ENCODE data around the gene SYTL1. TPM values are rescaled to one million over a fixed set of nuclear protein-coding genes. Genes with fewer than 3 reads are reported as not detected.
A peak's percentile ranks its signal among the peaks of the same experiment; 100 is the strongest.

SYTL1 gene
- total RNA-seq, 1 donor from 2014 or later, result 3.5 TPM

DNA sequence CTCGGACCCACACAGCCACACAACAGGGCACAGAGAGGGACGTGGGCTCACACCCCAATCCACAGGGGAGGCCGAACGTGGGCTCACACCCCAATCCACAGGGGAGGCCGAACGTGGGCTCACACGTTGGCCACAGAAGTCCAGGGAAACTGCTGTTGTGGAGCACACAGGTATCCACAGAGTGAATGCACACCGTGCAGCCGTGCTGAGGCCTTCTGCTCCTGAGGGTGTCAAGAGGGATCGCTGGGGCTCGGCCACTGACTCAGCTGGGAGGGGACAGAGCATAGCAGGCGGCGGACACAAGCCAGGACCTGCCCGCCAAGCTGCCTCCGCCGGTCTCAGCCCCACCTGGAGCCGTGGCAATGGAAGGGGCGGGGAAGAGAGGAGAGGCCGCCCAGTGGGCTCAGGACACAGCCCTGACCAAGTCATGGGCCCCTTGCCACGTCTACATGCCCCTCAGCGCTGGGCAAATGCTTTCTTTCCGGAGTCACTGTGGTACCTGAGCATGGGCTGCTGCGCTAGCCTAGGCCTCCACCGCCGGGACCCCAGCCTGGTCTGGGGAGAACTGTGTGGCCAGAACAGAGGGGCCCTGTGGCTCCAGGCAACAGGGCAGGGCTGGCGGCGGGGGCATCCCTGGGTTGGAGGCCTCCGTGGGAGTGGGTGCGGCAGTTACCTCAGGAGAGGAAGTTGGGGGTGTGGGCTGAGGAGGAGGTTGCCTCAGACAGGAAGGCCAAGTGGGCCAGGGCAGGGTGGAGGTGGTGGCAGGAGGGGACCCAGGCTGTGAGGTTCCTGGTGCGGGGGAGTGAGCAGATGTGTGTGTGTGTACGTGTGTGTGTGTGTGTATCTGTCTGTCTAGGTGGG lies 1.2 kb downstream of the SYTL1 start:
- ATAC-seq (peak; percentile 13), DNase-seq (ENCODE audit: low spot score) (no peak)
- intact Hi-C loops (cut with DNase I), result no loop called here

DNA sequence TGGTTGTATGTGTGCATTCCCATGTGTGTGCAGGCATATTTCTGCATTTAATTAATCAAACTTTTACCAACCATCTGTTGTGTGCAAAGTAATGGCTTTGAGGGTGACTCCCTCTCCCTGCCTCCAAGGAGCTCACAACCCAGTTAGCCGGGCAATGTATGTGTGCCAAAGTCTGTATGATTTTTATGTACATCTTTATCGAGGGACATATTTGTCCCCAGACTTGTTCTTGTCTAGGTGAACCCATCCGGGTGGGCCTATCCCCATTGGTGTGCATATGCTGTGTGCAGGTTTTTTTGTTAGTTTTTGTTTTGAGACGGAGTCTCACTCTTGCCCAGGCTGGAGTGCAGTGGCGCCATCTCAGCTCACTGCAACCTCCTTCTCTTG lies 1.8 kb downstream of the SYTL1 start:
- DNase-seq (ENCODE audit: low spot score), result no peak
- ATAC-seq, result no peak
- intact Hi-C loops (cut with DNase I), result no loop called here

DNA sequence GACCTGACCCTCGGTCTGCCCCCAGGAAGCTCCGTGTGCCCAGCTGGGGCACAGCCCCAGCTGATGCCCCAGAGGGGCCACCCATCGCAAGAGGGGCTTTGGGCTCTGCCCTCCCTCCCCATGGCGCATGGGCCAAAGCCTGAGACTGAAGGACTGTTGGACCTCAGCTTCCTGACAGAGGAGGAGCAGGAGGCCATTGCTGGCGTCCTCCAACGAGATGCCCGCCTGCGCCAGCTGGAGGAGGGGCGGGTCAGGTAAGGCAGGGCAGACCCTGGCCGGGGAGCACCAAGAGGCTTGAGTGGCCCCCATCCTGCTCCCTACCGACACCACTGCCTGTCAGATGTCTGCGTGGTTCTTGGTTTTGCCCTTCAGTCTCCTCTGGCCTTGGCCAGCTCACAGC lies 3.5 kb downstream of the SYTL1 start:
- ATAC-seq (no peak), DNase-seq (ENCODE audit: low spot score) (no peak)
- intact Hi-C loops (cut with DNase I), result no loop called here

DNA sequence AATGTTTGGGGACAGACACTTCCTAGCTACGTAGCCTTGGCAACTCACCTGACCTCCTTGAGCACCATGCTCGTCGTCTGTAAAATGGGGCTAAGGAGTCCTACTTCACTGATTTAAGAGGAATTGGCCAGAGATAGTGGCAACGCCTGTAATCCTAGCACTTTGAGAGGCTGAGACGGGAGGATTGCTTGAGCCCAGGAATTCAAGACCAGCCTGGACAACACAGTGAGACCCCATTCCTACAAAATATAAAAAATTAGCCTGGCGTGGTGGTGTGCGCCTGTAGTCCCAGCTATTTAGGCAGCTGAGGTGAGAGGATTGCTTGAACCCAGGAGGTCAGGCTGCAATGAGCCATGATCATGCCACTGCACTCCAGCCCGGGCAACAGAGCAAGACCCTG lies 4.5 kb downstream of the SYTL1 start:
- intact Hi-C loops (cut with DNase I), result no loop called here
- DNase-seq (ENCODE audit: low spot score) (no peak), ATAC-seq (no peak)

DNA sequence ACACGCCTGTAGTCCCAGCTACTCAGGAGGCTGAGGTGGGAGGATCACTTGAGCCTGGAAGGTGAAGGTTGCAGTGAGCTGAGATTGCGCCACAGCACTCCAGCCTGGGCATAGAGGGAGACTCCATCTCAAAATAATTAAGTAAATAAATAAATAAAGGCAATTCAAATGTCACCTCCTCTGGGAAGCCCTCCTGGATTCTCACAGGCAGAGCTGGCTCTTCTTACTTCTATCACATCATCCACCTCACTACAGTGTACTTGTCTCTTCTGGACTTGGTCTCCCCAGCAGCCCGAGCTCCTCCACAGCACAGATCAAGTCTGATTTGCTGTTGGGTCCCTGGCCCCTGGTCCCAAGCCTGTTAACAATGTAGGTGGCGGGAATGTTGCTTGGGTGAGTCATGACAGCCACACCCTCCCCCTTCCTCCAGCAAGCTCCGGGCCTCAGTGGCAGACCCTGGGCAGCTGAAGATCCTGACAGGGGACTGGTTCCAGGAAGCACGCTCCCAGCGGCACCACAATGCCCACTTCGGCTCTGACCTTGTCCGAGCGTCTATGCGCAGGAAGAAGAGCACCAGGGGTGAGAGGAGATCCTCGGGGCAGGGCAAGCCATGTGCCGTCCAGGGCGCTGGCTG lies 5.3 kb downstream of the SYTL1 start:
- DNase-seq (ENCODE audit: low spot score), result no peak
- intact Hi-C loops (cut with DNase I), result no loop called here

DNA sequence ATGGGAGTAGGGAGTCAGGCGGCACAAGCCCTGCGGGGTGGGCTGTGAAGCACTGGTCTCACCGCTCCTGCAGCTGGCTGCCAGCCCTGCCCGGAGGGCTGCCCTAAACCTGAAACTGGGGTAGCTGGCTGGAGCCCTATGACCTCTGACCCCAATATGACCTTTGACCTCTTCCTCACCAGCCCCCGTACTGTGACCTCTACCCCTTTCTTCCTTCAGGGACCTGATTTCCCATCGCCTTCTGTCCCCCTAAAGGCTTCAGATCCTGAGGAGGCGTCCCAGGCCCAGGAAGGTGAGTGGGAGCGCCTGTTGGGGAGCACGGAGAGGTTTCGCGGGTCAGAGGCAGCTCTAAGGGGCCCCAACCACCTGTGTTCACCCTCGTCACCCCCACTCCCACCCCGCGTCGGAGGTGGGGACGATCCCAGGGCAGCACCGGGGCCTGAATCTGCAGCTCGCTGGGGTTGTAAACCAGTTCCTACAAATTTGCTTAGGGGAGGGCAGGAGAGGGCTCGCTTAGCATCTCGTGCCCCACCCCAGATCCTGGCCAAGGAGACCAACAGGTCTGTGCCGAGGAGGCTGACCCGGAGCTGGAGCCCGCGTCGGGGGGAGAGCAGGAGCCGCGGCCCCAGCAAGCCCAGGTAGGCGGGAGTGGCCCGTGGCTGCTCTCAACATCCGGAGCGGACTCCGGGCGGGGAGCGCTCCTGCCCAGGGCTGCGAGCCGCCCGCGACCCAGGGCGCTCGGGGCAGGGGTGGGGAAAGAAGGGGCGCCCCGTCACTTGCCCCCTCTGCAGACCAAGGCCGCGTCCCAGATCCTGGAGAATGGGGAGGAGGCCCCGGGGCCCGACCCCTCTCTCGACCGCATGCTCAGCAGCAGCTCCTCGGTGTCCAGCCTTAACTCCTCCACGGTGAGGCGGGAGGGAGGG lies 7.3 kb downstream of the SYTL1 start:
- DNase-seq (ENCODE audit: low spot score) (no peak), ATAC-seq (peak; percentile 23)
- intact Hi-C loops (cut with DNase I), result no loop called here

More for the DNA sequence above, 5.3 kb downstream of the SYTL1 start:
- ATAC-seq, result no peak

DNA sequence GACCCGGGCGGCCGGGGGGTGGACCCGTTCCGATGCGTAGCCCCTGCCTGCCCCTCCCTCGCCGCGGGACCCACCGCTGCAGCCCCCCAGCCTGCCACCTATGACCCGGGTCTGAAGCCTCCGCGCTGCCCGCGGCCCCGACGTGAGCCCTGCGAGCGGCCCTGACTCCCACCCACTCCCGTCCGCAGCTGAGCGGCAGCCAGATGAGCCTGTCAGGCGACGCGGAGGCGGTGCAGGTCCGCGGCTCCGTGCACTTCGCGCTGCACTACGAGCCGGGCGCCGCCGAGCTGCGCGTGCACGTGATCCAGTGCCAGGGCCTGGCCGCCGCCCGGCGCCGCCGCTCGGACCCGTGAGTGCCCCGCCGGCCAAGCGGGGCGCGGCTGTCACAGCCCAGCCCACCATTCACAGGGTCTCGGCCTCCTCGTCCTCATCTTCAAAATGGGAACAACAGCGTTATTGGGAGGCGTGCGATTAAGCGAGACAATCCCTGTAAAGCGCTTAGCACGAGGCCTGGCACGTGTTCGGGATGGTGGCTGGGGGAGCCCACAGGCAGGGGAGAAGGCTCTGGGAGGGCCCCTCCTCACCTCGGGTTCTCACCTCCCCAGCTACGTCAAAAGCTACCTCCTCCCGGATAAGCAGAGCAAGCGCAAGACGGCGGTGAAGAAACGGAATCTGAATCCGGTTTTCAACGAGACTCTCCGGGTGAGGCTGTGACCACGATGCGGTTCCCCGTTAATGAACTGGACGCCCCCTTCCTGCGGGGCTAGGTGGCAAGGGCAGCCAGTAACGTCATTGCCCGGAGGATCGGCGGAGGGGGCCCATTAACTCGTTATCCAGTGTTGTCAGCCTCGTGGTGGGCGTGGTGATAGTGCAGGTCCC lies 8.2 kb downstream of the SYTL1 start:
- DNase-seq (ENCODE audit: low spot score) (no peak), ATAC-seq (peak; percentile 70)
- intact Hi-C loops (cut with DNase I), result no loop called here

DNA sequence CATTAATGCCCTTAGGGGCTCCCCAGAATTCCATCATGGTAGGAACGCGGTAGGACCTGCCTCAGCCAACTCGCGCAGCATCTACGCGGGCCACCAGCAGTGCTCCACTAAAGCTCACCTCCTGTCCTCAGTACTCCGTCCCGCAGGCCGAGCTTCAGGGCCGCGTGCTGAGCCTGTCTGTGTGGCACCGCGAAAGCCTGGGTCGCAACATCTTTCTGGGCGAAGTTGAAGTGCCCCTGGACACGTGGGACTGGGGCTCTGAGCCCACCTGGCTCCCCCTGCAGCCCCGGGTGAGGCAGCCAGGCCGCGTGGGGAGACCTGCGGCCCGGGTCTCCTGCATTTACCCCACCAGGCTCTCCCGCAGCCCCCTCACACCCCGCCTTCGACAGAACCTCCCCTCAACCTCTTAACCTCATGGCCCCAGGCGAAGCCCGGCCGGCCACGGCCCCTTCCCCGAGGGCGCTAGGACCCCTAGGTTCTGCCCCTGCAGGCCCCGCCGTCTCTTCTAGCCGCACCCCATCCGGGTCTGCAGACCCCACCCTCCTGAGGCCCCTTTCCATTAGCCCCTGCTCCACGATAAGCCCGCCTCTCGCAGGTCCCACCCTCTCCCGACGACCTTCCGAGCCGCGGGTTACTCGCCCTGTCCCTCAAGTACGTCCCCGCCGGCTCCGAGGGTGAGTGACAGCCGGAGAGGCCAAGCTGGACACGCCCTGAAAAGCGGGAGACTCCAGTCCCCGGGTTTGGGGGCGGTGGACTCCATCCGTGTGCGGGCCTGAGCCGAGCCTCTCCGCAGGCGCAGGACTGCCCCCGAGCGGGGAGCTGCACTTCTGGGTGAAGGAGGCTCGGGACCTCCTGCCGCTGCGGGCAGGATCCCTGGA lies 9.1 kb downstream of the SYTL1 start:
- no peak for DNase-seq (ENCODE audit: low spot score)
- peak; percentile 47 for ATAC-seq
- intact Hi-C loops (cut with DNase I), result no loop called here

DNA sequence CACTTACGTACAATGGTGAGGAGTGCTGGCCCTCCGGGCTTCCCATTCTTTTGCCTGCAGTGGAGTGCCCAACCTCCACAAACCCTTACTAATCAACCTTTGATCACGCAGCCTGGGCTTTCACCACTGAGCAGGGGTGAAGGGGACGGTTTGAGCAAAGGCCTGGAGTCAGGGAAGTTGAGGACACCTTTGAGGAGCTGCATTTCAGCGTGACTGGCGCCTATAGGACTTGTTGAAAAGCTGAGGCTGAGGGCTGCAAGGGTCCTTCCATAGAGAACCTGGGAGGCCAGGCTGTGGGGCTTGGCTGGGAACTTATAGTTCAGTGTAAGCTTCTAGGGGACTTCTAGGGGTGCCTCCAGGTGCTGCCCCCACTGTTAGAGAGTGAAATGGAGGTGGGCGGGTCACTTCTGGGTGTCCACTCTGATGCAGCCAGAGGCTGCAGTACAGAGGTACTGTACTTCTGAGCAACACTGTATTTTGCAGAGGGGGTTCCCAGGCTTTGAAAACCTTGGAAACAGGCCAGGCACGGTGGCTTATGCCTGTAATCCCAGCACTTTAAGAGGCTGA lies 9.8 kb downstream of the SYTL1 start:
- intact Hi-C loops (cut with DNase I), result no loop called here
- no peak for DNase-seq (ENCODE audit: low spot score)
- ATAC-seq, result no peak

DNA sequence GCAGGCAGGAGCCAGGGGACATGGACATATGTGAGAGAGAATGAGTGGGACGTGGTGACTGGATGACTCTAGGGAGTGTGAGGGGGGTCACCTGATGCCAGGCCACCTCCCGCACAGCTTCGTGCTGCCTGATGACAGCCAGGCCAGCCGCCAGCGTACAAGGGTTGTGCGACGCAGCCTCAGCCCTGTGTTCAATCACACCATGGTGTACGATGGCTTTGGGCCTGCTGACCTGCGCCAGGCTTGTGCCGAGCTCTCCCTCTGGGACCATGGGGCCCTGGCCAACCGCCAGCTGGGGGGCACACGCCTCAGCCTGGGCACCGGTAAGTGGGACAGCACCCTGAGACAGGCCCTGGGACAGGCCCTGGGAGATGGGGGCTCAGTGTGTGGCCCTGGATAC lies 11.3 kb downstream of the SYTL1 start:
- no peak for ATAC-seq
- intact Hi-C loops (cut with DNase I), result no loop called here
- no peak for DNase-seq (ENCODE audit: low spot score)

DNA sequence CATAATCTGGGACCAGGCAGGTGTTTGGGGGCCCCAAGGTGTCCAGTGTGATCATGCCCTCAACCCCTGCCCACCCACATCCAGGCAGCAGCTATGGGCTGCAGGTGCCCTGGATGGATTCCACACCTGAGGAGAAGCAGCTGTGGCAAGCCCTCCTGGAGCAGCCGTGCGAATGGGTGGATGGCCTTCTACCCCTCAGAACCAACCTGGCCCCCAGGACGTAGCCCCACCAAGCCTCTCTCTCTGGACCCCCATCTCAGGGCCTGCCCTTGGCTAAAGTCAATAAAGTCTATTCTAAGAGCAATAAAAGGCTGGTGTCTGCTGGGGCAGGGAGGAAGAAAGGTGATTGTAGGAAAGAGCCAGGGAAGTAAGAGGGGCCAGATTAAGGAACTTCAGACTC lies 11.8 kb downstream of the SYTL1 start:
- intact Hi-C loops (cut with DNase I), result no loop called here
- no peak for ATAC-seq
- DNase-seq (ENCODE audit: low spot score), result no peak

DNA sequence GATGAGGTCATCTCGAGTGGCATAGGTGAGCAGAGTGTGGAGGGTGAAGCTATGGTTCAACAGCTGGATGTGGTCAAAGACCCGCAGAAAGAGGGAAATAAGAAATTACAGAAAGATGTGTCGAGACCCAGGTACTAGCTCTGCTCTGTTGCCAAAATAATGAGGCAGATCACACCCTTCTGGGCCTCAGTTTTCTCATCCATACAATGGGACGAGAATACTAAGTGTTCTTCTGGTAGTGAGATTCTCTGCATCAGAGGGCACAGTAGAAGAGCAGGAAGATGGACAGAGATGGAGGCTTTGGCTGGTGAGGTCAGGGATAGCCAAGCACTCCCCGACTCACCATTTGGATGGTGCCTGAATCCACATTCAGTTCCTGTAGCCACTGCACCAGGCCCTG lies 13.9 kb downstream of the SYTL1 start:
- ATAC-seq (no peak), DNase-seq (ENCODE audit: low spot score) (no peak)
- intact Hi-C loops (cut with DNase I), result loop anchor here (5.0 kb wide), 1 partner anchor 37 kb away; the partner anchor contains the start of gene GPR3

DNA sequence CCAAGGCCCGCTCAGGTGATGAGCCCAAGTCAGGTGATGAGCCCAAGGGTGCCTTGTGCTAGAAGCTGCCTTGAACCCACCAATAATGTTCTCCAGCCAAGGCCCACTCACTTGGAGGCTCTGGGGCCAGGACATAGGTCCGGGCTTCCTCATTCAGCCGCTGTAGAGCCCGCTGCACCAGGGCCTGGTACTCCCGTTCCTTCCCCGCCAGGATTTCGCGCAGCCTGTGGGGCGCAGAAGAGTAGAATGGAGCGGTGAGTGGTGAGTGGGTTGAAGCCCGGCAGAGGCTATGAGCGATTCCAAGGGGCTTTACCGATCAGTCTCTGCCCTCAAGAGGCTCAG lies 14.4 kb downstream of the SYTL1 start:
- intact Hi-C loops (cut with DNase I), result loop anchor here (5.0 kb wide), 1 partner anchor 36 kb away; the partner anchor contains the start of gene GPR3
- no peak for DNase-seq (ENCODE audit: low spot score)
- no peak for ATAC-seq

DNA sequence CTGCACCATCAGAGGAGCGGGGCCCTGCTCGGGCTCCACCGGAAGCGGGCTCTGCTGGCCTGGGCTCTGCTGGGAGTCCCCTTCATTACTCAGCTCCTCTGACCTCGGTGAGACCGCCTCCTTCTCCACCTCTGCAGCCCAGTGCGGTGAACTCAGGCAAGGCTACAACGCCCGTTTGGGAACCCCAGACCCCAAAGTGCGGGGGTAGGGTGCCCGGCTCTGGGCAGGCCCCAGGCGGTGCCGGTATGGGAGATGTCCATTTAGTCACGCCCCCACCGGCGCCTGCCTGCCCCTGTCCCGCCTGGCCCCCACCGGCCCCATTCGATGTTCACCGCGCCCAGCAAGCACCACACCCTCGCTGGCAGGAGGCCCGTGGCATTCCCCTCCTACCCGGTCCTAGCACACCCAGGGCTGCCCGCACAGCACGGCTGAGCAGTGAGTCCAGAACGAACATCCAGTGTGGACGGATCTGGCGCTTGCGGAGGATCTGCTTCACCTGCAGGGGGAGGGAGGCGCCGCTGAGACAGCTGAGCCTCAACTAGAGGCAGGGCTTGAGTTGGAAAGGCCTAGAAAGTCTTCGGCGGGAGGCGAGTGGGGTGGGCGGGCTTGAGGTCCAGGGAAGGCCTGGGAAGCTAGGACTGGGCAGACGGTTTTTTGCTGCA lies 14.9 kb downstream of the SYTL1 start:
- DNase-seq (ENCODE audit: low spot score) (no peak), ATAC-seq (peak; percentile 45)
- intact Hi-C loops (cut with DNase I), result loop anchor here (5.0 kb wide), 1 partner anchor 36 kb away; the partner anchor contains the start of gene GPR3

DNA sequence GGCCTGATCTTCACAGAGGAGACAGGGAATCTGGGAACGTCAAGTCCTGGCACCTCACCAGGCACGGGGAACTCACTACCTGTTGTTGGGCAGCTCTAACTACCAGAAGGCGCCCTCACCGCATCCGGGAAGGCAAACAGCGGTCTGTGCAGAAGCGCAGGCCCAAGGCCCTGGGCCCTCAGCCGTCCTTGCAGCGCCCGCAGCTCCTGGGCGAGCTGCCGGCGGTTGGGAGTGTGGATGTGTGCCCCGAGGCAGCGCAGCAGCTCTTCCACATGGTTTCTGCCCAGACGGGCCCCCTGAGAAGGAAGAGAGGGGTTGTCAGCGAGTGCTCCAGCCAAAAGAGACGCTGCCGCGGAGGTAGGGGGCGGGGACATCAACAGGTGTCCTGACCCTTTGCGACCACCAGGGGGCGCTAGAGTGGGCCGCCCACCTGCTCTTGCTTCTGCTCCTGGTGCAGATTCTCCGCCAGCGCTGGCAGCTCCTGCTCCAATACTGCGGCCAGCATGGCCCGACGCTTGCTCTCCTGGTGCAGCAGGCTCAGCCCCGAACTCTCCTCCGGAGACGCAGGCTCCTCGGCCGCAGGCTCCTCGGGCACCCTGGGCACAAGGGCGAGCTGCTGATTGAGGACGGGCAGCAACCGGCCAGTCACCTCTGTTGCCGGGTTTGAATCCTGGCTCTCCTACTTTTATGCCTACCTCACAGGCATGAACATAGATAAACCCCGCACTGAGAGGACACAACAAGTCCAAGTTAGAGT lies 15.6 kb downstream of the SYTL1 start:
- intact Hi-C loops (cut with DNase I), result loop anchor here (5.0 kb wide), 1 partner anchor 35 kb away; the partner anchor contains the start of gene GPR3
- ATAC-seq (peak; percentile 75), DNase-seq (ENCODE audit: low spot score) (peak; percentile 84)
